Sigmoid colon (tissue), 7 donors: ENCODE data around the gene STIP1. TPM values are rescaled to one million over a fixed set of nuclear protein-coding genes. Genes with fewer than 3 reads are reported as not detected.
A peak's percentile ranks its signal among the peaks of the same experiment; 100 is the strongest.

ENCODE experiments used
- DNase-seq: peaks from one replicate; pipeline ENCODE4 v3.0.0-alpha.2; 2019
- H3K27ac ChIP-seq, 4 donors: fragments of 200-600 bp; sonication (generic); one replicate each; pipeline ENCODE4 v1.5.1; 2016 to 2019; ENCODE audit warnings: mild to moderate bottlenecking in 1 of 4
- H3K27me3 ChIP-seq, 3 donors: fragments of 200-600 bp; sonication (generic); one replicate each; pipeline ENCODE4 v1.5.1; 2019; ENCODE audit warnings: mild to moderate bottlenecking in 1 of 3
- H3K36me3 ChIP-seq, 4 donors: fragments of 200-600 bp; sonication (generic); one replicate each; pipeline ENCODE4 v1.5.1; 2016 to 2019
- H3K4me1 ChIP-seq, 4 donors: fragments of 200-600 bp; sonication (generic); one replicate each; pipeline ENCODE4 v1.5.1; 2017 to 2019
- H3K4me3 ChIP-seq, 4 donors: fragments of 200-600 bp; sonication (generic); one replicate each; pipeline ENCODE4 v1.5.1; 2017 to 2019; ENCODE audit warnings: mild to moderate bottlenecking in 2 of 4, moderate library complexity in 1 of 4
- H3K9me3 ChIP-seq, 4 donors: fragments of 200-600 bp in 3 of 4; sonication (generic) in 3 of 4; one replicate each; pipeline versions ENCODE4 v1.5.1 to v1.6.1; 2013 to 2019
- CTCF ChIP-seq, 4 experiments: fragments of 450-650 bp in 3 of 4; fragments of 200-600 bp in 1 of 4; IDR thresholded peaks; one replicate each; pipeline ENCODE4 v1.5.1; 2016 to 2019; ENCODE audit warnings: antibody characterized with exemption in 4 of 4, mild to moderate bottlenecking in 3 of 4, moderate library complexity in 2 of 4
- EP300 ChIP-seq, 4 donors: sonication (generic); formaldehyde crosslinking; IDR thresholded peaks; one replicate each; pipeline ENCODE4 v1.6.1; 2017; ENCODE audit warnings: antibody characterized with exemption in 4 of 4
- POLR2A ChIP-seq, 2 donors: fragments of 450-650 bp; IDR thresholded peaks; one replicate each; pipeline ENCODE4 v1.6.1; 2016; ENCODE audit warnings: antibody characterized with exemption in 2 of 2, mild to moderate bottlenecking in 2 of 2, moderate library complexity in 2 of 2
- POLR2AphosphoS5 ChIP-seq, 4 donors: sonication (generic); formaldehyde crosslinking; IDR thresholded peaks; one replicate each; pipeline ENCODE4 v1.6.1; 2017; ENCODE audit warnings: antibody characterized with exemption in 4 of 4
- WGBS, 2 donors: extraction: QIAGEN DNeasy Blood & Tissue Kit; methylation state at CpG; one replicate each; pipeline ENCODE4 v1.1.7; 2013; 5-methylcytosine and 5-hydroxymethylcytosine counted together
- intact Hi-C: fragments of 100-400 bp; cut with DNase I; formaldehyde crosslinking; loops from one replicate; pipeline ENCODE4 v1.15.1; 2023
- polyA plus RNA-seq, 3 donors: library from polyadenylated mRNA; stranded (reverse); fragments of 200-250 nt; gene quantifications; one replicate each; pipeline ENCODE4 v1.2.3, GENCODE V29; 2013
- total RNA-seq, 4 donors: library from RNA; depleted of rRNA; stranded (reverse); fragments of >200 nt; gene quantifications; one replicate each; pipeline ENCODE4 v1.1.0, GENCODE V29; 2016
- donor health status: healthy with polysubstance abuse.
- donor health status: Bipolar disorder and iron deficiency.
- donor health status: healthy.

The STIP1 gene
- total and polyA plus RNA-seq, 7 donors, result 38.4 to 90.3 (median 74.9) TPM

GRCh38 chr11:64198511-64198910 is 12.5 kb downstream of the STIP1 start:
- 97 to 98% methylated on average over 2 of the region's 2 CpGs for WGBS, 2 donors

GRCh38 chr11:64201543-64201942 is 15.6 kb downstream of the STIP1 start:
- TF ChIP-seq EP300 (IDR thresholded peaks at IDR 0.05), result no peak
- TF ChIP-seq POLR2AphosphoS5 (IDR thresholded peaks at IDR 0.05), result no peak
- TF ChIP-seq CTCF (IDR thresholded peaks at IDR 0.05), result no peak
- DNase-seq, result no peak
- Histone ChIP-seq H3K27ac (no peak overlapping the region), H3K36me3 (peaks cover 50 to 90% (median 65%) of the 10 kb centered on the region in 4 donors), H3K27me3 (no peaks in the 10 kb centered on the region), H3K4me3 (no peak overlapping the region), H3K4me1 (peaks cover 0 to 14% (median 12%) of the 10 kb centered on the region in 4 donors), H3K9me3 (no peaks in the 10 kb centered on the region)
- intact Hi-C loops, result no loop called here
- 89 to 90% methylated on average over 3 of the region's 3 CpGs for WGBS, 2 donors

More at GRCh38 chr11:64198511-64198910, 12.5 kb downstream of the STIP1 start:
- no peak for TF ChIP-seq POLR2A (IDR thresholded peaks at IDR 0.05)
- TF ChIP-seq CTCF (IDR thresholded peaks at IDR 0.05), result no peak
- no peak for TF ChIP-seq EP300 (IDR thresholded peaks at IDR 0.05)
- TF ChIP-seq POLR2AphosphoS5 (IDR thresholded peaks at IDR 0.05), result no peak
- Histone ChIP-seq H3K4me3 (no peak overlapping the region), H3K27ac (no peak overlapping the region), H3K36me3 (peaks cover 70 to 100% (median 88%) of the 10 kb centered on the region in 4 donors), H3K27me3 (no peaks in the 10 kb centered on the region), H3K4me1 (no peaks in the 10 kb centered on the region), H3K9me3 (no peaks in the 10 kb centered on the region)
- no peak for DNase-seq
- intact Hi-C loops, result no loop called here

DNA sequence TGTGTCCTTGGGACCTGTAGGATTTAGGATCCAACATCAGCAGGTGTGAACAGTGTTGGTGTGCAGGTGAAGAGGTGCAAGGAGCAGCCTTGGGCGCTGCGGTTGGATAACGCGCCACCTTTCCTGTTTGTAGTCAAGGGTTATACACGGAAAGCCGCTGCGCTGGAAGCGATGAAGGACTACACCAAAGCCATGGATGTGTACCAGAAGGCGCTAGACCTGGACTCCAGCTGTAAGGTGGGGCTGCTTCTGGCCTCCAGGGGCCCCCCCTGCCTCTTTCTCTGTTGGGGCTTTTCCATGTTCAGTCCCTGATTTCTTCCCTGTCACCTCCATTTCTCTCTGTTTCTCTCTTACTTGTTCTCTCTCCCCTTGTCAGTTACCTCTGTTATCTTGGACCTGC is 17.0 kb downstream of the STIP1 start:
- 95 to 98% methylated on average over 9 of the region's 9 CpGs for WGBS, 2 donors
- Histone ChIP-seq H3K27me3 (no peaks in the 10 kb centered on the region), H3K9me3 (no peaks in the 10 kb centered on the region), H3K27ac (no peak overlapping the region), H3K4me1 (peaks cover 0 to 25% (median 13%) of the 10 kb centered on the region in 4 donors), H3K36me3 (peaks cover 38 to 76% (median 51%) of the 10 kb centered on the region in 4 donors), H3K4me3 (no peak overlapping the region)
- intact Hi-C loops, result no loop called here
- DNase-seq, result no peak
- TF ChIP-seq CTCF (IDR thresholded peaks at IDR 0.05) (no peak), POLR2A (IDR thresholded peaks at IDR 0.05) (no peak), POLR2AphosphoS5 (IDR thresholded peaks at IDR 0.05) (no peak), EP300 (IDR thresholded peaks at IDR 0.05) (no peak)

- peak overlapping the region in 2 of 4 donors; percentile 25 to 58 for H3K27ac ChIP-seq
- H3K4me1 ChIP-seq, result peaks cover 0 to 30% (median 18%) of the 10 kb centered on the region in 4 donors
- WGBS, 2 donors, result 92 to 93% methylated on average over 27 of the region's 27 CpGs
- H3K4me3 ChIP-seq, result no peak overlapping the region
- peaks cover 35 to 70% (median 45%) of the 10 kb centered on the region in 4 donors for H3K36me3 ChIP-seq
- no peaks in the 10 kb centered on the region for H3K27me3 ChIP-seq
- TF ChIP-seq EP300 (IDR thresholded peaks at IDR 0.05) (no peak), POLR2AphosphoS5 (IDR thresholded peaks at IDR 0.05) (no peak), POLR2A (IDR thresholded peaks at IDR 0.05) (no peak), CTCF (IDR thresholded peaks at IDR 0.05) (no peak)
- DNase-seq, result no peak
- no peaks in the 10 kb centered on the region for H3K9me3 ChIP-seq
- intact Hi-C loops, result loop anchor here (1.0 kb wide), 1 partner anchor 101 kb away; no protein-coding TSS in a partner anchor
Measured at GRCh38 chr11:64203421-64204079, 17.6 kb downstream of the STIP1 start.
